ENCODE data around the gene MS4A8. TPM values are rescaled to one million over a fixed set of nuclear protein-coding genes. Genes with fewer than 3 reads are reported as not detected.

Gene MS4A8
- total and polyA plus RNA-seq, 2 experiments from 2014 or later: 1.7 to 3.8 TPM

- no peak overlapping the region for H3K27ac ChIP-seq
- no peaks in the 10 kb centered on the region for H3K9me3 ChIP-seq (ENCODE audit: low read depth)
- no peak overlapping the region for H3K4me2 ChIP-seq
- H3K4me1 ChIP-seq (ENCODE audit: insufficient read depth): no peaks in the 10 kb centered on the region
- no peaks in the 10 kb centered on the region for H3K79me2 ChIP-seq
- no peaks in the 10 kb centered on the region for H3K9me2 ChIP-seq (replicated peaks; ENCODE audit: insufficient read depth)
- no peaks in the 10 kb centered on the region for H3K27me3 ChIP-seq
- no peak for DNase-seq (ENCODE audit: low spot score)
- H2AFZ ChIP-seq: no peak overlapping the region
- no peak overlapping the region for H3K4me3 ChIP-seq
- H3K36me3 ChIP-seq (replicated peaks; ENCODE audit: insufficient read depth, low read depth): no peaks in the 10 kb centered on the region
- 84% methylated on average over 8 of the region's 8 CpGs for WGBS (ENCODE audit: low lambda C conversion rate, missing lambda C conversion rate)
- no peaks in the 10 kb centered on the region for H4K20me1 ChIP-seq (ENCODE audit: insufficient read depth, poor library complexity, severe bottlenecking)
- no peak for TF ChIP-seq EZH2 (IDR thresholded peaks at IDR 0.05; ENCODE audit: borderline replicate concordance)
- no peak for TF ChIP-seq EZH2phosphoT487 (IDR thresholded peaks at IDR 0.05; ENCODE audit: low read depth, severe bottlenecking, unreplicated experiment)
- no peak for TF ChIP-seq CTCF (IDR thresholded peaks at IDR 0.05; ENCODE audit: poor library complexity)
These were observed 32.2 kb downstream of the MS4A8 start for GRCh38 chr11:60731586-60731985.

- Histone ChIP-seq H3K4me2 (no peak overlapping the region), H3K4me1 (ENCODE audit: insufficient read depth) (no peaks in the 10 kb centered on the region), H4K20me1 (ENCODE audit: insufficient read depth, poor library complexity, severe bottlenecking) (no peaks in the 10 kb centered on the region), H2AFZ (no peak overlapping the region), H3K27ac (no peak overlapping the region), H3K9me3 (ENCODE audit: low read depth) (no peaks in the 10 kb centered on the region), H3K9me2 (replicated peaks; ENCODE audit: insufficient read depth) (no peaks in the 10 kb centered on the region), H3K36me3 (replicated peaks; ENCODE audit: insufficient read depth, low read depth) (no peaks in the 10 kb centered on the region), H3K27me3 (no peaks in the 10 kb centered on the region), H3K4me3 (no peak overlapping the region), H3K79me2 (no peaks in the 10 kb centered on the region)
- 66% methylated on average over 4 of the region's 4 CpGs for WGBS (ENCODE audit: low lambda C conversion rate, missing lambda C conversion rate)
- no peak for DNase-seq (ENCODE audit: low spot score)
- TF ChIP-seq CTCF (IDR thresholded peaks at IDR 0.05; ENCODE audit: poor library complexity) (no peak), EZH2phosphoT487 (IDR thresholded peaks at IDR 0.05; ENCODE audit: low read depth, severe bottlenecking, unreplicated experiment) (no peak), EZH2 (IDR thresholded peaks at IDR 0.05; ENCODE audit: borderline replicate concordance) (no peak)
These were observed 34.9 kb downstream of the MS4A8 start for GRCh38 chr11:60734279-60734678.

- Histone ChIP-seq H3K27me3 (no peaks in the 10 kb centered on the region), H3K36me3 (replicated peaks; ENCODE audit: insufficient read depth, low read depth) (no peaks in the 10 kb centered on the region), H3K4me3 (no peak overlapping the region), H4K20me1 (ENCODE audit: insufficient read depth, poor library complexity, severe bottlenecking) (no peaks in the 10 kb centered on the region), H3K9me3 (ENCODE audit: low read depth) (no peaks in the 10 kb centered on the region), H3K9me2 (replicated peaks; ENCODE audit: insufficient read depth) (no peaks in the 10 kb centered on the region), H3K27ac (no peak overlapping the region), H2AFZ (no peak overlapping the region), H3K4me1 (ENCODE audit: insufficient read depth) (no peaks in the 10 kb centered on the region), H3K4me2 (no peak overlapping the region), H3K79me2 (no peaks in the 10 kb centered on the region)
- DNase-seq (ENCODE audit: low spot score): no peak
- 77% methylated on average over 7 of the region's 7 CpGs for WGBS (ENCODE audit: low lambda C conversion rate, missing lambda C conversion rate)
- no peak for TF ChIP-seq EZH2phosphoT487 (IDR thresholded peaks at IDR 0.05; ENCODE audit: low read depth, severe bottlenecking, unreplicated experiment)
- TF ChIP-seq CTCF (IDR thresholded peaks at IDR 0.05; ENCODE audit: poor library complexity): no peak
- no peak for TF ChIP-seq EZH2 (IDR thresholded peaks at IDR 0.05; ENCODE audit: borderline replicate concordance)
These were observed 39.7 kb downstream of the MS4A8 start for GRCh38 chr11:60739114-60739513.

GRCh38 chr11:60740573-60740972 lies 41.2 kb downstream of the MS4A8 start:
- Histone ChIP-seq H3K4me2 (no peak overlapping the region), H3K9me2 (replicated peaks; ENCODE audit: insufficient read depth) (no peaks in the 10 kb centered on the region), H3K79me2 (no peaks in the 10 kb centered on the region), H3K9me3 (ENCODE audit: low read depth) (no peaks in the 10 kb centered on the region), H3K4me3 (no peak overlapping the region), H3K36me3 (replicated peaks; ENCODE audit: insufficient read depth, low read depth) (no peaks in the 10 kb centered on the region), H3K27me3 (no peaks in the 10 kb centered on the region), H3K27ac (no peak overlapping the region), H3K4me1 (ENCODE audit: insufficient read depth) (no peaks in the 10 kb centered on the region), H4K20me1 (ENCODE audit: insufficient read depth, poor library complexity, severe bottlenecking) (no peaks in the 10 kb centered on the region), H2AFZ (no peak overlapping the region)
- TF ChIP-seq CTCF (IDR thresholded peaks at IDR 0.05; ENCODE audit: poor library complexity) (no peak), EZH2phosphoT487 (IDR thresholded peaks at IDR 0.05; ENCODE audit: low read depth, severe bottlenecking, unreplicated experiment) (no peak), EZH2 (IDR thresholded peaks at IDR 0.05; ENCODE audit: borderline replicate concordance) (no peak)
- DNase-seq (ENCODE audit: low spot score): no peak
